A549 (cell line): ENCODE measurements around the gene PIKFYVE.

ENCODE experiments used
- CTCF ChIP-seq: fragments of >200 bp; sonication (Bioruptor Twin); formaldehyde crosslinking; IDR thresholded peaks from 3 replicates; pipeline ENCODE4 v1.5.1; 2016
- EP300 ChIP-seq, 2 experiments: fragments of >200 bp; sonication (Bioruptor Twin); formaldehyde crosslinking; IDR thresholded peaks; 2 replicates in 1 of 2; 3 replicates in 1 of 2; pipeline ENCODE4 v1.6.1; 2016 to 2017
- JUN ChIP-seq, 2 experiments: fragments of >200 bp; sonication (Bioruptor Twin); formaldehyde crosslinking; IDR thresholded peaks; 2 replicates in 1 of 2; 3 replicates in 1 of 2; pipeline ENCODE4 v1.6.1; 2016 to 2017
- NFE2L2 ChIP-seq: fragments of 150-350 bp; conservative IDR thresholded peaks from 2 replicates; pipeline ENCODE4 v1.6.1; 2014; ENCODE audit warnings: low read length
- NR3C1 ChIP-seq: fragments of >200 bp; sonication (Bioruptor Twin); formaldehyde crosslinking; IDR thresholded peaks from 3 replicates; pipeline ENCODE4 v1.6.1; 2017
- RAD21 ChIP-seq, 2 experiments: fragments of >200 bp in 1 of 2; sonication (Bioruptor Twin) in 1 of 2; formaldehyde crosslinking in 1 of 2; IDR thresholded peaks in 1 of 2; conservative IDR thresholded peaks in 1 of 2; 2 replicates in 1 of 2; 3 replicates in 1 of 2; pipeline ENCODE4 v1.6.1; 2012 to 2018; ENCODE audit warnings: inconsistent platforms in 1 of 2
- RFX5 ChIP-seq: fragments of 450-650 bp; IDR thresholded peaks from 2 replicates; pipeline ENCODE4 v1.7.1; 2014; ENCODE audit warnings: antibody characterized with exemption, mild to moderate bottlenecking, moderate library complexity

GRCh38 chr2:208379192-208379591, 113.1 kb downstream of the PIKFYVE start:
- no peak for TF ChIP-seq CTCF
- TF ChIP-seq RFX5 = no peak
- no peak for TF ChIP-seq NR3C1
- TF ChIP-seq NFE2L2 = no peak
- no peak for TF ChIP-seq EP300 (IDR thresholded peaks at IDR 0.05)
- TF ChIP-seq JUN (IDR thresholded peaks at IDR 0.05) = no peak
- no peak for TF ChIP-seq RAD21 (conservative IDR thresholded peaks at IDR 0.05 in 1 of 2, IDR thresholded peaks at IDR 0.05 in 1 of 2)
